Gastrocnemius medialis (tissue), 4 donors: ENCODE measurements around the gene IL36G. TPM values are rescaled to one million over a fixed set of nuclear protein-coding genes. Genes with fewer than 3 reads are reported as not detected.

Experiments
- ATAC-seq, 2 donors: fragments of 150-250 bp; one replicate each; pipeline ENCODE4 v1.9.1; 2016
- DNase-seq, 2 donors: peaks; one replicate each; pipeline ENCODE4 v3.0.0-alpha.2; 2019
- H3K27ac ChIP-seq, 4 donors: fragments of 200-600 bp; sonication (generic); 1 replicate in 1 of 4; 2 replicates in 3 of 4; pipeline ENCODE4 v1.5.1; 2016 to 2018; ENCODE audit warnings: mild to moderate bottlenecking in 2 of 4, moderate library complexity in 1 of 4
- H3K27me3 ChIP-seq, 3 donors: fragments of 200-600 bp; sonication (generic) in 2 of 3; 1 replicate in 1 of 3; 2 replicates in 2 of 3; pipeline versions ENCODE4 v1.5.1 to v1.6.0; 2016 to 2019; ENCODE audit warnings: mild to moderate bottlenecking in 1 of 3, moderate library complexity in 1 of 3
- H3K36me3 ChIP-seq, 2 donors: fragments of 200-600 bp; sonication (generic) in 1 of 2; one replicate each; pipeline ENCODE4 v1.5.1; 2017 to 2018
- H3K4me1 ChIP-seq, 2 donors: fragments of 200-600 bp; sonication (generic) in 1 of 2; one replicate each; pipeline ENCODE4 v1.5.1; 2016 to 2017; ENCODE audit warnings: mild to moderate bottlenecking in 2 of 2
- H3K4me3 ChIP-seq, 4 donors: fragments of 200-600 bp; sonication (generic) in 3 of 4; 1 replicate in 1 of 4; 2 replicates in 3 of 4; pipeline ENCODE4 v1.5.1; 2016 to 2019; ENCODE audit warnings: mild to moderate bottlenecking in 2 of 4
- H3K9me3 ChIP-seq, 3 donors: fragments of 200-600 bp; sonication (generic) in 2 of 3; 1 replicate in 1 of 3; 2 replicates in 2 of 3; pipeline ENCODE4 v1.5.1; 2016 to 2019
- CTCF ChIP-seq, 5 experiments: fragments of 450-650 bp in 3 of 5; fragments of 200-600 bp in 2 of 5; sonication (generic) in 2 of 5; IDR thresholded peaks in 4 of 5; conservative IDR thresholded peaks in 1 of 5; 1 replicate in 4 of 5; 2 replicates in 1 of 5; pipeline ENCODE4 v1.5.1; 2016 to 2019; ENCODE audit warnings: antibody characterized with exemption in 5 of 5, mild to moderate bottlenecking in 3 of 5, moderate library complexity in 3 of 5
- POLR2A ChIP-seq, 2 donors: fragments of 450-650 bp; IDR thresholded peaks; one replicate each; pipeline ENCODE4 v1.6.1; 2017; ENCODE audit warnings: antibody characterized with exemption in 2 of 2, mild to moderate bottlenecking in 2 of 2, moderate library complexity in 2 of 2
- in situ Hi-C, 4 donors: fragments of 200-750 bp; cut with MboI; loops; one replicate each; pipeline versions ENCODE4 v1.15.0 to v1.8.0; 2017; ENCODE audit warnings: low sequenced_read_pairs in 4 of 4
- intact Hi-C: fragments of 100-400 bp; cut with DNase I; formaldehyde crosslinking; loops from one replicate; pipeline ENCODE4 v1.15.1; 2023; ENCODE audit warnings: low total_unique reads
- total RNA-seq, 4 donors: library from RNA; depleted of rRNA; stranded (reverse); fragments of >200 nt; gene quantifications; one replicate each; pipeline versions ENCODE4 v1.1.0 to v1.2.3, GENCODE V29; 2016

IL36G gene
- total RNA-seq, 4 donors from 2014 or later: not detected

GRCh38 chr2:113009622-113010021, 31.8 kb downstream of the IL36G start:
- Histone ChIP-seq H3K4me3 (no peak overlapping the region), H3K27me3 (no peaks in the 10 kb centered on the region), H3K9me3 (no peaks in the 10 kb centered on the region), H3K27ac (no peak overlapping the region), H3K36me3 (no peaks in the 10 kb centered on the region), H3K4me1 (no peaks in the 10 kb centered on the region)
- DNase-seq (no peak), ATAC-seq (no peak)
- TF ChIP-seq CTCF (IDR thresholded peaks at IDR 0.05 in 4 of 5, conservative IDR thresholded peaks at IDR 0.05 in 1 of 5) (no peak), POLR2A (IDR thresholded peaks at IDR 0.05) (no peak)
- in situ Hi-C loops: no loop called here
- intact Hi-C loops: no loop called here

GRCh38 chr2:113010088-113010487, 32.3 kb downstream of the IL36G start:
- Histone ChIP-seq H3K9me3 (no peaks in the 10 kb centered on the region), H3K27ac (no peak overlapping the region), H3K27me3 (no peaks in the 10 kb centered on the region), H3K4me3 (no peak overlapping the region), H3K4me1 (no peaks in the 10 kb centered on the region), H3K36me3 (no peaks in the 10 kb centered on the region)
- DNase-seq (no peak), ATAC-seq (no peak)
- intact Hi-C loops (no loop called here), in situ Hi-C loops (no loop called here)
- no peak for TF ChIP-seq CTCF (IDR thresholded peaks at IDR 0.05 in 4 of 5, conservative IDR thresholded peaks at IDR 0.05 in 1 of 5)

- Histone ChIP-seq H3K36me3 (no peaks in the 10 kb centered on the region), H3K27ac (no peak overlapping the region), H3K4me1 (no peaks in the 10 kb centered on the region), H3K4me3 (no peak overlapping the region), H3K9me3 (no peaks in the 10 kb centered on the region), H3K27me3 (no peaks in the 10 kb centered on the region)
- DNase-seq (no peak), ATAC-seq (no peak)
- intact Hi-C loops (no loop called here), in situ Hi-C loops (no loop called here)
- no peak for TF ChIP-seq CTCF (IDR thresholded peaks at IDR 0.05 in 4 of 5, conservative IDR thresholded peaks at IDR 0.05 in 1 of 5)
Observed at GRCh38 chr2:113011108-113011507, 33.3 kb downstream of the IL36G start.

GRCh38 chr2:113012436-113013335, 34.9 kb downstream of the IL36G start:
- H3K27ac ChIP-seq: no peak overlapping the region
- no peaks in the 10 kb centered on the region for H3K36me3 ChIP-seq
- no peak for DNase-seq
- ATAC-seq: no peak
- no peaks in the 10 kb centered on the region for H3K9me3 ChIP-seq
- intact Hi-C loops: no loop called here
- no peaks in the 10 kb centered on the region for H3K4me1 ChIP-seq
- no peak overlapping the region for H3K4me3 ChIP-seq
- in situ Hi-C loops: no loop called here
- H3K27me3 ChIP-seq: no peaks in the 10 kb centered on the region
- TF ChIP-seq POLR2A (IDR thresholded peaks at IDR 0.05) (no peak), CTCF (IDR thresholded peaks at IDR 0.05 in 4 of 5, conservative IDR thresholded peaks at IDR 0.05 in 1 of 5) (no peak)

GRCh38 chr2:113013336-113013661, 35.5 kb downstream of the IL36G start:
- ATAC-seq: no peak
- Histone ChIP-seq H3K27ac (no peak overlapping the region), H3K4me3 (no peak overlapping the region), H3K4me1 (no peaks in the 10 kb centered on the region), H3K27me3 (no peaks in the 10 kb centered on the region), H3K9me3 (no peaks in the 10 kb centered on the region), H3K36me3 (no peaks in the 10 kb centered on the region)
- in situ Hi-C loops (no loop called here), intact Hi-C loops (no loop called here)
- no peak for TF ChIP-seq CTCF (IDR thresholded peaks at IDR 0.05 in 4 of 5, conservative IDR thresholded peaks at IDR 0.05 in 1 of 5)
- TF ChIP-seq POLR2A (IDR thresholded peaks at IDR 0.05): no peak
- no peak for DNase-seq
